IPS-NIHi7 (cell line): ENCODE data around the gene STRN3.
"Not testable (repeated sequence)": the region's sequence is repeated elsewhere in the genome, so short reads cannot be mapped to it uniquely, and the experiment has no call there.

Experiments used
- DNase-seq: peaks from one replicate; pipeline ENCODE4 v3.0.0; 2012; ENCODE audit warnings: mixed read lengths; ENCODE audit errors: extremely low spot score

The STRN3 gene

DNA sequence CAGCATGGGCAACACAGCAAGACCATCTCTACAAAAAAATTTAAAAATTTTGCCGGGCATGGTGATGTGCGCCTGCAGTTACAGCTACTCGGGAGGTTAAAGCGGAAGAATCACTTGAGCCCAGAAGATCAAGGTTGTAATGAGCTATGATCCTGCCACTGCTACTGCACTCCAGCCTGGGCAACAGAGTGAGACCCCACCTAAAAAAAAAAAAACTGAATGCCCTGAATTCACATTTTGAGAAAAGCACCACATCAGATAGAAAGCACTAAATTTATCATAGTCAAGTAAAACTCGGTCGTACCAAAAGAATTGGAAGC, 24.9 kb downstream of the STRN3 start:
- no peak for DNase-seq

- DNase-seq, result no peak
These were observed 25.4 kb downstream of the STRN3 start for GRCh38 chr14:31000629-31001338.

DNA sequence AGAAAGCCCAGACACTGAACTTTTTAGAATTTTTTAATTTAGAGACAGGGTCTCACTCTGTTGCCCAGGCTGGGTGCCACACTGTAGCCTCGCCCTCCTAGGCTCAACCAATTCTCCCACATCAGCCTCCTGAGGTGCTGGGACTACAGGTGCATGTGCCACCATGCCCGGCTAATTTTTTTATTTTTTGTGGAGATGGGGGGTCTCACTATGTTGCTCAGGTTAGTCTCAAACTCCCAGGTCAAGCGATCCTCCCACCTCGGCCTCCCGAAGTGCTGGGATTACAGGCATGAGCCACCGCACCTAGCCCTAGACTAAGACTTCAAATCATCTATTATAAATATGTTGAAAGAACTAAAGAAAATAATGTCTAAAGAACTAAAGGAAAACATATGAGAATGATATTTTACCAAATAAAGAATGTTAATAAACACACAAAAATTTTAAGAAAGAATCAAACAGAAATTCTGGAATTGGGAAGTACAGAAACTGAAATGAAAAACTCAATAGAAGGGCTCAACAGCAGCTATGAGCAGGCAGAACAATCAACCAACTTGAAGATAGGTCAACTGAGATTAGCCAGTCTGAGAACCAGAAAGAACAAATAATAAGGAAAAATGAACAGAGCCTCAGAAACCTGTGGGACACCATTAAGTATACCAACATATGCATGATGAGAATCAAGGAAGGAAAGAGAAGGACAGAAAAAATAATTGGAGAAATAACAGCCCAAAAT, 27.0 kb downstream of the STRN3 start:
- no peak for DNase-seq

- DNase-seq, result no peak
These were observed 28.0 kb downstream of the STRN3 start for GRCh38 chr14:30998100-30998706.

DNA sequence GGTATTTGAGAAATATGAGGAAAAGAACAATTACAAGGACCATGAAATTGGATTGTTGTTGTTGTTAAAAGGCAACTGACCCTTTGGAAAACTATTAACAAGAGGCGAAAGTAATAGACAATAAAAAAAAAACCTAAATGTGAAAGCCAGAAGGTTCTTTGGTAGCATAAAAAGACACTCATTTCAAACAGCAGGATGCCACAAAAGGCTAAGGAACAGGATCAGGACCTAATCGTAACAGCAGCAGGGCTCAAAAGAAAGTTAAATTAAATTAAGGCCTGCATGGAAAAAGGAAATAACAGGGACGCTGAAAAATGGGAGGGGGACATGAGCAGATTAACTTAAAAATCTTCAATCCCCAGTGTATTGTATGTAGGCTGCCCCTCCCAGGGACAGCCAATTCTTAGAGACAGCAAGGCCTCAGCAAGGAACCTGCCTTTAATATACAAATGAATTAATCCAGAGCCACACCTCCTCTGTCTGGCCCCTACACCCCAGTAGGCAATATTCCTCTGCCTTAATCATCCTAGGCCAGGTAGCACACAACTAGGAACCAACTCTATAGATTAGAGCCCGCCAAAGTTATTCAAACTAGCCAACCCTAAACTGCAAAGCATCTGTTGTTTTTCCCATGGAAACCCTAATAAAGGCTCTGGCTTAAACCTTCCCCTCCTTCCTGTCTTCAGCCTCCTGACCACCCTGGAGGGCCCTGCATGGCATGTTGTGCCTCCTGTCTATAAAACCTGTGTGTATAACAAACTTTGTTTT, 29.1 kb downstream of the STRN3 start:
- peak; percentile 21 for DNase-seq

- DNase-seq, result no peak
These were observed 30.5 kb downstream of the STRN3 start for GRCh38 chr14:30995689-30996088.

GRCh38 chr14:30994681-30995620, 31.2 kb downstream of the STRN3 start:
- DNase-seq, result no peak

DNA sequence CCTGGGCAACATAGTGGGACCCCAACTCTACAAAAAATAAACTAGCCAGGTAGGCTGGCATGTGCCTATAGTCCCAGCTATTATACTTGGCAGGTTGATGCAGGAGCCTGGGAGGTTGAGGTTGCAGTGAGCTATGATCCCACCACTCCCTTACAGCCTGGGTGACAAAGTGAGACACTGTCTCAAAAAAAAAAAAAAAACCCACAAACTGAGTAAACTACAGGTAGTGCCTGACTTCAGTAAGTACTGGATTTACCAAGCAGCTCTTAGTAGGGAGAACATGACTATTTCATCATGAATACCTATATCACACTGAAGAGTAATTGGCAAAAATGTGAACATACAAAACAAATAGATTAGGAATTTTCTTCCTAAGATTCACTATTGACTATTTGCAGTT, 33.1 kb downstream of the STRN3 start:
- DNase-seq, result no peak

DNA sequence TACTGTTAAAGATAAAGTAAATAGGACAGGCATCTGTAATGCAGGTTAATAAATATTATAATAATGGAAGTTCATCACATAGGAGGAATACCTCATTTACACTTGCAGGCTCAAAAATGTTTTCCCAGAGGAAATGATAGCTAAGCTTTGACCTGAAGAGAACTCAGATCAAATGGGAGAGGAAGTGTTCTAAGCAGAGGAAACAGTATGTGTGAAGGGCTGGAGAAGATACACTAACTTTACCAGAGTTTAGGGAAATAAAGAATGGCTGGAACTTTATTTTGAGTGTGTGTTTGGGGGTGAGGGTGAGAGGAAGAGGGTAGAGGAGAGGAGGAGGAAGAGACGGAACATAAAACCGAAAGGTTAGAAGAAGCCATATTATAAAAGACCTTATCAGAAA, 34.8 kb downstream of the STRN3 start:
- DNase-seq, result no peak

DNA sequence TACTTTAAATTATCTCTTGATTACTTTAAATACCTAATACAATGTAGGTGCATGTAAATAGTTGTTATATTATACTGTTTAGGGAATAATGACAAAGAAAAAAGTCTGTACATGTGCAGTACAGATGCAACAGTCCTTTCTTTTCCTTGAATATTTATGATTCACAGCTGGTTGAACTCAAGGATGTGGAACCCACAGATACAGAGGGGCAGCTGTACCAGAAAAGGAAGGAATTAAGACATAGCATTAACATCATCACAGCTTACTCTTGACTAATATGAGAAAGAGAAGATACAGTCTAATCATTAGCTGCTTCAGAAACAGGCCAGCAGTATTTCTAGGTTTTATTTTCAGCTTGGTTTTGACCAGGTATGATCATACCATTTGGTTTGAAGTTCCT, 35.4 kb downstream of the STRN3 start:
- DNase-seq, result no peak

DNA sequence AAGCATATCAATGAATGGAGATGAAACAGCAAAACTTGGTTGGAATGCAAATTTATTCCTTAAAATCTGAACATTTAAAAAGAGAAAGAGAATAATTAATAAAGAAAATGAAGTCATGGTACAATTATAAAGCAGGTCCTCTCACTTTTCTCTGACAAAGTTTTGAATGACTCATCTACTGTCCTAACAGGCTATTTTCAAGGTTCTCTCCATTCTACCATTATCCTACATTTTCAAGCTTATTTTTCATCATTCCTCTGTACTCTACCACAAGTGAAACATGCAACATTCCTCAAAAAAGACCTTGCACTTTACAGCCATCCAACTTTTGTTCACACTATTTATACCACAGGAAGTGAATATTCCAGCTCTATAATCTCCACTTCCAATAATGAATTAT, 37.7 kb downstream of the STRN3 start:
- no peak for DNase-seq

DNA sequence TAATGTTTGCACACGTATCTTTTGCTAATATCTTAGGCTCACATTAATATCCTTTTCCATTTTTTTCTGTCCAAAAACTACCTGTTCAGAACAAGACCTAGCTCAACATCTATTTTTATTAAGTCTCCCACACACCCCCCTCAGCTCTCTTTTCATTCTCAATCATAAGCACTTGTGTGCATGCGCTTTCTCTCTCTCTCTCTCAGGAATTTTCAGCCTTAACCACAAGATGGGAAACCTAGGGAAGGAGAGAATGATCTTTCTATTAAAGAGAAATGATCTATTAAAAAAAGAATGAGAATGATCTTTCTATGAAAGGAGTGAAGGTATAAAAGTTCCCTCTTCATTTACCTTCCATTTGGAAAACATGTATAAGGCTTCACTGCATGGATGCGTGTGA, 40.4 kb downstream of the STRN3 start:
- DNase-seq, result no peak

- no peak for DNase-seq
These were observed 42.3 kb downstream of the STRN3 start for GRCh38 chr14:30983858-30984257.

DNA sequence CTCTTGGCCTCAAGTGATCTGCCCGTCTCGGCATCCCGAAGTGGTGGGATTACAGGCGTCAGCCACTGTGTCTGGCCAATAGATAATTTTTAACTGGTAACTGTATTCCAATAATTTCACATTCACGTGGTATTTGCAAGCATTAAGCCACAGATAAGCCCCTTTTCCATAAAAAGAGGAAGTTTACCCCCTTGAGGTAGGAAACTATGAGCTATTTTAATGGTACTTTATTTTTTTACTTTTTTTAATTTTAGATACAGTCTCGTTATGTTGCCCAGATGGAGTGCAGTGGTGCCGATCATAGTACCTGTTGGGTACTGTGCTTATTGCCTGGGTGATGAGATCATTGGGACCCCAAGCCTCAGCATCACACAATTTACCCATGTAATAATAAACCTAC, 43.6 kb downstream of the STRN3 start:
- no peak for DNase-seq

DNA sequence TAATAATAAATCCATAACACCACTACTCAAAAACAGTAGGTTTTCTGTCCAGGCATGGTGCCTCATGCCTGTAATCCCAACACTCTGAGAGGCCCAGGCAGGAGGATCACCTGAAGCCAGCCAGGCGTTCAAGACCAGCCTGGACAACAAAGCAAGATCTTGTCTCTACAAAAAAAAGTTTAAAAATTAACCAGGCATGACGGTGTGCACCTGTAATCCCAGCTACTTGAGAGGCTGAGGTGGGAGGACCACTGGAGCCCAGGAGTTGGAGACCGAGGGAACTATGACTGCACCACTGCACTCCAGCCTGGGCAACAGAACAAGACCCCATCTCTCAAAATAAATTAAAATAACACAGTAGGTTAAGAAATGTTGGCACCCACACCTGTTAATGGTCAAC, 45.2 kb downstream of the STRN3 start:
- DNase-seq, result no peak

GRCh38 chr14:30980106-30980704, 46.0 kb downstream of the STRN3 start:
- peak; percentile 37 for DNase-seq

- DNase-seq, result no peak
These were observed 48.4 kb downstream of the STRN3 start for GRCh38 chr14:30977752-30978151.

- no peak for DNase-seq
These were observed 51.6 kb downstream of the STRN3 start for GRCh38 chr14:30974628-30975027.

DNA sequence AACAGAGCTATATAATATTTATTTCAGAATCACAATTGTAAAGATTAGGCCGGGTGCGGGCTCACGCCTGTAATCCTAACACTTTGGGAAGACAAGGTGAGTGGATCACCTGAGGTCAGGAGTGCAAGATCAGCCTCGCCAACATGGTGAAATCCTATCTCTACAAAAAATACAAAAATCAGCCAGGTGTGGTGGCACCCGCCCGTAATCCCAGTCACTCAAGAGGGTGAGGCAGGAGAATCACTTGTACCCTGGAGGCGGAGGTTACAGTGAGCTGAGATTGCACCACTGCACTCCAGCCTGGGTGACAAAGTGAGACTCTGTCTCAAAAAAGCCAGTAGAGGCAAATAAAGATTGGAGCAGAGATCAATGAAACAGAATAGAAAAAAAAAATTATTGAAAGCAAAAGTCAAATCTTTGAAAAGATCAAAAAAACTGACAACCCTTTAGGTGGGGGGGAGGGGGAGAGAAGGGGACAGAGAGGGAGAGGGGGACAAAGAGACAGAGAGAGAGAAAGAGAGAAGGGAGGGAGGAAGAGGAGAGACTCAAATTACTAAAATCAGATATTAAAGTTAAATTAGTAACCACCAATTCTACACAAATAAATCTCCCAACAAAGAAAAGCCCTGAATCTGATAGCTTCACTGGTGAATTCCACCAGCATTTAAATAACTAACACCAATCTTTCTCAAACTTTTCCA, 53.1 kb downstream of the STRN3 start:
- DNase-seq, result no peak

GRCh38 chr14:30972036-30972732, 54.0 kb downstream of the STRN3 start:
- not testable (repeated sequence) for DNase-seq
